ENCODE results near the gene TSHR. TPM values are rescaled to one million over a fixed set of nuclear protein-coding genes. Genes with fewer than 3 reads are reported as not detected.
A peak's percentile ranks its signal among the peaks of the same experiment; 100 is the strongest.

TSHR gene
- total and polyA plus RNA-seq, 9 donors, result 0.15 to 0.41 (median 0.23) TPM; not detected in 6

GRCh38 chr14:80996049-80996901 is 40.9 kb downstream of the TSHR start:
- peak in 3 of 5 donors; percentile 8 to 31 (median 9) for DNase-seq
- no peak overlapping the region for H3K4me3 ChIP-seq
- no peaks in the 10 kb centered on the region for H3K27me3 ChIP-seq
- H3K9me3 ChIP-seq, result no peaks in the 10 kb centered on the region
- no peak overlapping the region for H3K27ac ChIP-seq
- 31 to 37% (median 33%) methylated on average over 13 of the region's 13 CpGs for WGBS, 3 donors
- intact Hi-C loops (cut with DNase I), result loop anchor here in 1 of 4 donors (10.0 kb wide), 1 partner anchor 179 kb away; no protein-coding TSS in a partner anchor
- H3K36me3 ChIP-seq, result no peaks in the 10 kb centered on the region
- no peak for TF ChIP-seq EP300 (IDR thresholded peaks at IDR 0.05)
- TF ChIP-seq POLR2A (IDR thresholded peaks at IDR 0.05), result no peak
- TF ChIP-seq CTCF (IDR thresholded peaks at IDR 0.05), result peak in 2 of 3 donors; percentile 39 to 45
- H3K4me1 ChIP-seq (ENCODE audit: insufficient read depth), result no peaks in the 10 kb centered on the region

- WGBS, 3 donors, result 68 to 76% (median 68%) methylated on average over 6 of the region's 6 CpGs
- H3K9me3 ChIP-seq, result no peaks in the 10 kb centered on the region
- no peaks in the 10 kb centered on the region for H3K4me1 ChIP-seq (ENCODE audit: insufficient read depth)
- TF ChIP-seq EP300 (IDR thresholded peaks at IDR 0.05), result no peak
- no peak for TF ChIP-seq POLR2A (IDR thresholded peaks at IDR 0.05)
- no peak for TF ChIP-seq CTCF (IDR thresholded peaks at IDR 0.05)
- no peak overlapping the region for H3K27ac ChIP-seq
- intact Hi-C loops (cut with DNase I), result no loop called here
- DNase-seq, result no peak
- H3K36me3 ChIP-seq, result no peaks in the 10 kb centered on the region
- H3K27me3 ChIP-seq, result no peaks in the 10 kb centered on the region
- no peak overlapping the region for H3K4me3 ChIP-seq
These were observed 46.0 kb downstream of the TSHR start for GRCh38 chr14:81001447-81001846.

DNA sequence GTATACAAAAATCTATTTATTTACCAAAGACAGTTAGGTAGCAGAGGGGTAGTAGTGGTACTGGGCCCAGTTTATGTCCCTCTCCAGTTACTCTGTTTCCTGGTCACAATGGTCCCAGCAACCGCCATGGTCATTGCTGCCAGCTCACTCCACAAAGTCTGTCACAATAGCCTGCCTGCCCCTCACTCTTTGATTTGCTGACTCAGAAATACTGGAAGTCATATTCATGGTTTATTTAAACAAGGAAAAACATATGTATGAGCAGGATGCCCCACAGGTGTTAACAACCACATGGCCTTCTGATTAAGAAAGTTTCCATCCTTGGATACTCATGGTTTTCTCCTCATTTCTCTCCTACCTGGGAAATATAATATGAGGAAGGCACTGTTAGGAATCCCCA is 49.2 kb downstream of the TSHR start:
- no peak overlapping the region for H3K4me3 ChIP-seq
- TF ChIP-seq POLR2A (IDR thresholded peaks at IDR 0.05) (no peak), EP300 (IDR thresholded peaks at IDR 0.05) (no peak), CTCF (IDR thresholded peaks at IDR 0.05) (no peak)
- no peak overlapping the region for H3K27ac ChIP-seq
- no peaks in the 10 kb centered on the region for H3K27me3 ChIP-seq
- 91 to 97% (median 96%) methylated on average over 1 of the region's 1 CpG for WGBS, 3 donors
- intact Hi-C loops (cut with DNase I), result no loop called here
- no peaks in the 10 kb centered on the region for H3K4me1 ChIP-seq (ENCODE audit: insufficient read depth)
- no peak for DNase-seq
- H3K9me3 ChIP-seq, result no peaks in the 10 kb centered on the region
- H3K36me3 ChIP-seq, result no peaks in the 10 kb centered on the region

DNA sequence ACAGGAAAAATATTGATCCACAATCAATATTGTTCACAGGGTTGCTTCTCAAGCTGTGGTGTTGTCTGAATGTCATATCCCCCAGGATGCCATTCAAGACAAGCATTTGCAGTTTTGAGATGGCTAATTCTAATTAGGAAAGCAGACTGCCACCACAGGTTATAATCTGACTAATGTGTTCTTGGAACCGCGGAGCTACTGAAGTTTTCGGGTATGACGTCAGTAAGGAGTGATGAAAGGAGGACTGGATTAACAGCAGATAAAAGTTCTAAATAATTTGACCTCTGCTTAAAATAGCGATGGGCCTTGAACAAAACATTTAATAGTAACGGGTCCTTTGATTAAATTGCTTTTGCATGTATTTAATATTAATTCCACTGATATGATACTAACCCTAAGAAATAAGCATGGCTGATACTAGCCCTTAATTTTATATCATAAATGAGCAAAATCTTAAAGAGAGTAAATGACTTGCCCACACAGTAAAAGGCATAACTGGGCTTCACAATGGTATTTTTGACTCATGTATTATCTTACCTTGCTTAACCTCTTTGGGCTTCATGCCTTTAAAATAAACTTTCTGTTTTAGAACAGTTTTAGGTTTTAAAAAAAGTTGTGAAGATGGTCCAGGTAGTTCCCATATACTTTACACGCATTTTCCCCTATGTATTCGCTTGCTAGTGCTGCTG is 50.3 kb downstream of the TSHR start:
- DNase-seq, result no peak
- Histone ChIP-seq H3K36me3 (no peaks in the 10 kb centered on the region), H3K27ac (no peak overlapping the region), H3K4me1 (ENCODE audit: insufficient read depth) (no peaks in the 10 kb centered on the region), H3K27me3 (no peaks in the 10 kb centered on the region), H3K9me3 (no peaks in the 10 kb centered on the region), H3K4me3 (no peak overlapping the region)
- no peak for TF ChIP-seq CTCF (IDR thresholded peaks at IDR 0.05)
- no peak for TF ChIP-seq POLR2A (IDR thresholded peaks at IDR 0.05)
- TF ChIP-seq EP300 (IDR thresholded peaks at IDR 0.05), result no peak
- intact Hi-C loops (cut with DNase I), result no loop called here
- WGBS, 3 donors, result 62 to 72% (median 65%) methylated on average over 8 of the region's 8 CpGs
